K562 (cell line): Measurements from ENCODE around the gene EFHC2. TPM values are rescaled to one million over a fixed set of nuclear protein-coding genes. Genes with fewer than 3 reads are reported as not detected.

Experiments
- MGA ChIP-seq: fragments of 450-650 bp; IDR thresholded peaks from 2 replicates; pipeline ENCODE4 v1.6.1; 2016; ENCODE audit warnings: mild to moderate bottlenecking, moderate library complexity
- polyA plus RNA-seq, 8 experiments: library from polyadenylated mRNA; depleted of rRNA in 4 of 8; stranded (reverse) in 5 of 8; unstranded in 3 of 8; fragments of >200 nt; fragmentation: Nextera tagmentation in 2 of 8; fragmentation: Illumina TruSeq in 1 of 8; extraction: Ambion mirVana in 2 of 8; extraction: Trizol in 1 of 8; gene quantifications; 2 replicates each; pipeline versions ENCODE4 v1.2.1 to v1.2.3, GENCODE V29; 2011 to 2014; ENCODE audit warnings: inconsistent platforms in 1 of 8, missing spikeins in 1 of 8
- total RNA-seq, 7 experiments: library from RNA; depleted of rRNA in 6 of 7; stranded (reverse); fragments of >200 nt in 6 of 7; fragmentation: Illumina TruSeq in 2 of 7; extraction: Trizol in 2 of 7; gene quantifications; 2 replicates each; pipeline versions ENCODE4 v1.2.1 to v1.2.3, GENCODE V29; 2011 to 2021; ENCODE audit warnings: low replicate concordance in 1 of 7

The EFHC2 gene
- total and polyA plus RNA-seq, 9 of the 15 experiments (the other 6 are each of a cell fraction or from before 2014, with no cell fraction given), result 1.3 to 8.1 (median 3.0) TPM

GRCh38 chrX:44314808-44315207 lies 28.7 kb downstream of the EFHC2 start (continued):
- peak; percentile 33; the same call in 1 of the 2 replicates for TF ChIP-seq MGA
